ENCODE data around the gene STH. TPM values are rescaled to one million over a fixed set of nuclear protein-coding genes. Genes with fewer than 3 reads are reported as not detected.

The STH gene
- polyA plus RNA-seq, 1 donor (not counting 4 experiments of a cell fraction or from before 2014, with no cell fraction given): not detected

DNA sequence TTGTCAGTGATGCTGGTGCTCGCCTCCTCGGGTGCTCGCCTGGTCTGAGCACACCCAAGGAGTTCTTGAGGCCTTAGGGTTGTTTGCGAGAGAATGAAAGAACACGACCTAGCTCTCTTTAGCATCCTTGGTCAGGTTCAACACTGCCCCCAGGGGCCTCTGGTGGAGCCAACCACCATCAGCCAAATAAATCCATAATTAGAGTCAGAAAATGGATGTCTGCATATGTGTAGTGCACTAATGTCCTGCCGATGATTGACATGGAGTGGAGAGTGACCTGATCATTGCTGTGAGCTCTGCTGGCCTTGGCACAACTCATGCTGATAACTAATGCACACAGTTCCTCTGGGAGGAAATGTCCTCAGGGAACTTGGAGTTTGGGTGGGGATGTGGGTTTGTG lies 8.2 kb upstream of the STH start:
- dilution Hi-C loops (cut with MboI; ENCODE audit: extremely low pct_ligation_motif_present, low sequenced_read_pairs): no loop called here
- Histone ChIP-seq H3K4me1 (ENCODE audit: control insufficient read depth, extremely low read depth, insufficient read depth, low read length) (no peaks in the 10 kb centered on the region), H3K9ac (ENCODE audit: control insufficient read depth, extremely low read depth, insufficient read depth, low read length) (no peak overlapping the region), H3K4me2 (ENCODE audit: control insufficient read depth, extremely low read depth, insufficient read depth, low read depth, low read length) (no peak overlapping the region), H4K20me1 (ENCODE audit: control insufficient read depth, extremely low read depth, insufficient read depth, low read length) (no peaks in the 10 kb centered on the region), H3K79me2 (ENCODE audit: control insufficient read depth, insufficient read depth, low read length) (no peaks in the 10 kb centered on the region), H3K4me3 (ENCODE audit: control insufficient read depth in 2 of 3, extremely low read depth in 1 of 3, insufficient read depth in 2 of 3, low read depth in 1 of 3, low read length in 3 of 3) (no peak overlapping the region), H3K27ac (ENCODE audit: control insufficient read depth, insufficient read depth, low read length) (no peak overlapping the region), H3K27me3 (ENCODE audit: control insufficient read depth, extremely low read depth, insufficient read depth, low read length) (peaks cover 7% of the 10 kb centered on the region), H2AFZ (ENCODE audit: control insufficient read depth, low read length) (no peak overlapping the region), H3K36me3 (ENCODE audit: control insufficient read depth in 2 of 2, extremely low read depth in 1 of 2, insufficient read depth in 2 of 2, low read length in 2 of 2) (no peaks in the 10 kb centered on the region), H3K9me1 (ENCODE audit: control insufficient read depth, extremely low read depth, insufficient read depth, low read length) (no peaks in the 10 kb centered on the region), H3K9me3 (ENCODE audit: control insufficient read depth, low read depth, low read length) (no peaks in the 10 kb centered on the region)
- FAIRE-seq (no peak), DNase-seq (ENCODE audit: low read depth, low spot score) (no peak)
- TF ChIP-seq EZH2 (IDR thresholded peaks at IDR 0.05; ENCODE audit: low read length): no peak
- TF ChIP-seq, protein P1, sequence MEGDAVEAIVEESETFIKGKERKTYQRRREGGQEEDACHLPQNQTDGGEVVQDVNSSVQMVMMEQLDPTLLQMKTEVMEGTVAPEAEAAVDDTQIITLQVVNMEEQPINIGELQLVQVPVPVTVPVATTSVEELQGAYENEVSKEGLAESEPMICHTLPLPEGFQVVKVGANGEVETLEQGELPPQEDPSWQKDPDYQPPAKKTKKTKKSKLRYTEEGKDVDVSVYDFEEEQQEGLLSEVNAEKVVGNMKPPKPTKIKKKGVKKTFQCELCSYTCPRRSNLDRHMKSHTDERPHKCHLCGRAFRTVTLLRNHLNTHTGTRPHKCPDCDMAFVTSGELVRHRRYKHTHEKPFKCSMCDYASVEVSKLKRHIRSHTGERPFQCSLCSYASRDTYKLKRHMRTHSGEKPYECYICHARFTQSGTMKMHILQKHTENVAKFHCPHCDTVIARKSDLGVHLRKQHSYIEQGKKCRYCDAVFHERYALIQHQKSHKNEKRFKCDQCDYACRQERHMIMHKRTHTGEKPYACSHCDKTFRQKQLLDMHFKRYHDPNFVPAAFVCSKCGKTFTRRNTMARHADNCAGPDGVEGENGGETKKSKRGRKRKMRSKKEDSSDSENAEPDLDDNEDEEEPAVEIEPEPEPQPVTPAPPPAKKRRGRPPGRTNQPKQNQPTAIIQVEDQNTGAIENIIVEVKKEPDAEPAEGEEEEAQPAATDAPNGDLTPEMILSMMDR (optimal IDR thresholded peaks at IDR 0.05 in 1 of 3, IDR thresholded peaks at IDR 0.05 in 1 of 3, conservative IDR thresholded peaks at IDR 0.05 in 1 of 3; ENCODE audit: extremely low read depth in 1 of 3, insufficient read depth in 2 of 3, low read length in 3 of 3): no peak

DNA sequence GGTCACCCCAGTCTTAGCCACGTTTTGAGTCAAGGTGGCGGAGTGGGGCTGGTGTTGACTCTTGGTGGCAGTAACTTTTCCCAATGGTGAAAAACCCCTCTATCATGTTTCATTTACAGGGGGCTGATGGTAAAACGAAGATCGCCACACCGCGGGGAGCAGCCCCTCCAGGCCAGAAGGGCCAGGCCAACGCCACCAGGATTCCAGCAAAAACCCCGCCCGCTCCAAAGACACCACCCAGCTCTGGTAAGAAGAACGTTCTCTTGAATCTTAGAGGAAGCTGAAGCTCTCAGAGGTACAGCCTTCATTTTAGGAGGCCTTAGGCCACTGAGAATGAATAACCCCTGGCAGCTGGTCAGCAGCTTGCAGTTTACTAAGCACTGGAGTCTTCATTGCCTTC lies 7.7 kb upstream of the STH start:
- no peak for TF ChIP-seq EZH2 (IDR thresholded peaks at IDR 0.05; ENCODE audit: low read length)
- TF ChIP-seq, protein P1 (optimal IDR thresholded peaks at IDR 0.05 in 1 of 3, IDR thresholded peaks at IDR 0.05 in 1 of 3, conservative IDR thresholded peaks at IDR 0.05 in 1 of 3; ENCODE audit: extremely low read depth in 1 of 3, insufficient read depth in 2 of 3, low read length in 3 of 3): no peak
- FAIRE-seq: no peak
- no peaks in the 10 kb centered on the region for H3K9me3 ChIP-seq (ENCODE audit: control insufficient read depth, low read depth, low read length)

More for the DNA sequence above, 7.7 kb upstream of the STH start:
- H3K27me3 ChIP-seq (ENCODE audit: control insufficient read depth, extremely low read depth, insufficient read depth, low read length): peaks cover 7% of the 10 kb centered on the region
- H3K27ac ChIP-seq (ENCODE audit: control insufficient read depth, insufficient read depth, low read length): no peak overlapping the region
- H3K9ac ChIP-seq (ENCODE audit: control insufficient read depth, extremely low read depth, insufficient read depth, low read length): no peak overlapping the region
- dilution Hi-C loops (cut with MboI; ENCODE audit: extremely low pct_ligation_motif_present, low sequenced_read_pairs): no loop called here
- no peaks in the 10 kb centered on the region for H4K20me1 ChIP-seq (ENCODE audit: control insufficient read depth, extremely low read depth, insufficient read depth, low read length)
- no peaks in the 10 kb centered on the region for H3K4me1 ChIP-seq (ENCODE audit: control insufficient read depth, extremely low read depth, insufficient read depth, low read length)
- no peaks in the 10 kb centered on the region for H3K9me1 ChIP-seq (ENCODE audit: control insufficient read depth, extremely low read depth, insufficient read depth, low read length)
- H3K79me2 ChIP-seq (ENCODE audit: control insufficient read depth, insufficient read depth, low read length): no peaks in the 10 kb centered on the region
- H3K4me3 ChIP-seq (ENCODE audit: control insufficient read depth in 2 of 3, extremely low read depth in 1 of 3, insufficient read depth in 2 of 3, low read depth in 1 of 3, low read length in 3 of 3): no peak overlapping the region
- no peak for DNase-seq (ENCODE audit: low read depth, low spot score)
- H3K36me3 ChIP-seq (ENCODE audit: control insufficient read depth in 2 of 2, extremely low read depth in 1 of 2, insufficient read depth in 2 of 2, low read length in 2 of 2): no peaks in the 10 kb centered on the region
- H2AFZ ChIP-seq (ENCODE audit: control insufficient read depth, low read length): no peak overlapping the region
- no peak overlapping the region for H3K4me2 ChIP-seq (ENCODE audit: control insufficient read depth, extremely low read depth, insufficient read depth, low read depth, low read length)
